Parathyroid adenoma (tissue), 2 donors: ENCODE measurements around the gene ARMC8.

Experiments
- H2AFZ ChIP-seq: fragments of 300-600 bp; sonication (generic); one replicate; pipeline ENCODE4 v1.7.0; 2017; ENCODE audit warnings: antibody characterized with exemption, mild to moderate bottlenecking
- H3K27ac ChIP-seq: fragments of 300-600 bp; sonication (generic); one replicate; pipeline ENCODE4 v1.7.0; 2017
- H3K27me3 ChIP-seq: fragments of 300-600 bp; sonication (generic); one replicate; pipeline ENCODE4 v1.7.0; 2017; ENCODE audit warnings: low read length; ENCODE audit not compliant: control insufficient read depth, insufficient read depth
- H3K36me3 ChIP-seq: fragments of 300-600 bp; sonication (generic); one replicate; pipeline ENCODE4 v1.7.0; 2017; ENCODE audit warnings: low read length; ENCODE audit not compliant: control insufficient read depth, insufficient read depth
- H3K4me1 ChIP-seq: fragments of 300-600 bp; sonication (generic); one replicate; pipeline ENCODE4 v1.7.0; 2017; ENCODE audit warnings: control low read depth
- H3K4me2 ChIP-seq: fragments of 300-600 bp; sonication (generic); one replicate; pipeline ENCODE4 v1.7.0; 2017; ENCODE audit warnings: low read length
- H3K4me3 ChIP-seq: fragments of 300-600 bp; sonication (generic); one replicate; pipeline ENCODE4 v1.7.0; 2017; ENCODE audit warnings: low read depth, low read length
- H3K79me2 ChIP-seq: fragments of 300-600 bp; sonication (generic); one replicate; pipeline ENCODE4 v1.7.0; 2017; ENCODE audit warnings: control low read depth
- H3K9ac ChIP-seq: fragments of 300-600 bp; sonication (generic); one replicate; pipeline ENCODE4 v1.7.0; 2017; ENCODE audit warnings: mild to moderate bottlenecking
- H3K9me3 ChIP-seq: fragments of 300-600 bp; sonication (generic); one replicate; pipeline ENCODE4 v1.7.0; 2017; ENCODE audit warnings: low read length; ENCODE audit not compliant: control insufficient read depth
- TF ChIP-seq, protein P1 (sequence below): fragments of 300-600 bp; sonication (generic); IDR thresholded peaks from one replicate; pipeline ENCODE4 v1.7.0; 2017; ENCODE audit warnings: antibody characterized with exemption, mild to moderate bottlenecking
- donor health status: primary hyperparathyroidism.

The ARMC8 gene

DNA sequence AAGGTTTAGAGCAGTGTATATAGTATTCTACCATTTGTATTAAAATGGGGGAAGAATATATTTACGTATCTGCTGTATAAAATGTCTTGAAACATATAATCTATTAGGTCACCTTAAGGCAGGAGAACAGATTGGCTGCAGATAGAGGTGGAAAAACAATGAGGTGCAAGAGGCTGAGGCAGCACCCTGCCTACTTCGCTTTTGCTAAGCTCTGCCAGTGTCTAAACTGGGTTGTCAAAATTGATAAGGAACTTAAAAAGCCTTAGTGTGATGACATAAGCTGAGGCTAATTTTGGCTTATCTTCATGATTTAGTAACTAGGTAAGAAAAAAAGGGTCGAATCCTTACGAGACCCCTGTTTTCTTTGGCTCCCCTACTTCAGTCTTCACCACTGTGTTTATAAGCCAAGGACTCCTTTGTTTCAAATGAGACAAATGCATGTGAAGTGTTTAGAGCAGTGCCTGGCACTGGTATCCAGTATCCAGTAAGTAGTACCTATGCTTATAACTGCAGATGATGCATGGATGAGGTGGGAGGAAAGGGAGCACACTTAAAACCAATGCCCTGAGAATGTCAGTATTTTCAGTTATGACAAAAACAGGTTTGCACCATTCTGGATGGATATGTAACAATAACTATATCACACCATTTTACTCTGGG is 45.7 kb downstream of the ARMC8 start:
- Histone ChIP-seq H3K9me3 (no peaks in the 10 kb centered on the region), H3K4me3 (no peak overlapping the region), H2AFZ (no peak overlapping the region), H3K9ac (no peak overlapping the region), H3K79me2 (no peaks in the 10 kb centered on the region), H3K4me1 (no peaks in the 10 kb centered on the region), H3K27me3 (no peaks in the 10 kb centered on the region), H3K27ac (no peak overlapping the region), H3K36me3 (no peaks in the 10 kb centered on the region), H3K4me2 (no peak overlapping the region)
- TF ChIP-seq, protein P1, sequence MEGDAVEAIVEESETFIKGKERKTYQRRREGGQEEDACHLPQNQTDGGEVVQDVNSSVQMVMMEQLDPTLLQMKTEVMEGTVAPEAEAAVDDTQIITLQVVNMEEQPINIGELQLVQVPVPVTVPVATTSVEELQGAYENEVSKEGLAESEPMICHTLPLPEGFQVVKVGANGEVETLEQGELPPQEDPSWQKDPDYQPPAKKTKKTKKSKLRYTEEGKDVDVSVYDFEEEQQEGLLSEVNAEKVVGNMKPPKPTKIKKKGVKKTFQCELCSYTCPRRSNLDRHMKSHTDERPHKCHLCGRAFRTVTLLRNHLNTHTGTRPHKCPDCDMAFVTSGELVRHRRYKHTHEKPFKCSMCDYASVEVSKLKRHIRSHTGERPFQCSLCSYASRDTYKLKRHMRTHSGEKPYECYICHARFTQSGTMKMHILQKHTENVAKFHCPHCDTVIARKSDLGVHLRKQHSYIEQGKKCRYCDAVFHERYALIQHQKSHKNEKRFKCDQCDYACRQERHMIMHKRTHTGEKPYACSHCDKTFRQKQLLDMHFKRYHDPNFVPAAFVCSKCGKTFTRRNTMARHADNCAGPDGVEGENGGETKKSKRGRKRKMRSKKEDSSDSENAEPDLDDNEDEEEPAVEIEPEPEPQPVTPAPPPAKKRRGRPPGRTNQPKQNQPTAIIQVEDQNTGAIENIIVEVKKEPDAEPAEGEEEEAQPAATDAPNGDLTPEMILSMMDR = no peak

DNA sequence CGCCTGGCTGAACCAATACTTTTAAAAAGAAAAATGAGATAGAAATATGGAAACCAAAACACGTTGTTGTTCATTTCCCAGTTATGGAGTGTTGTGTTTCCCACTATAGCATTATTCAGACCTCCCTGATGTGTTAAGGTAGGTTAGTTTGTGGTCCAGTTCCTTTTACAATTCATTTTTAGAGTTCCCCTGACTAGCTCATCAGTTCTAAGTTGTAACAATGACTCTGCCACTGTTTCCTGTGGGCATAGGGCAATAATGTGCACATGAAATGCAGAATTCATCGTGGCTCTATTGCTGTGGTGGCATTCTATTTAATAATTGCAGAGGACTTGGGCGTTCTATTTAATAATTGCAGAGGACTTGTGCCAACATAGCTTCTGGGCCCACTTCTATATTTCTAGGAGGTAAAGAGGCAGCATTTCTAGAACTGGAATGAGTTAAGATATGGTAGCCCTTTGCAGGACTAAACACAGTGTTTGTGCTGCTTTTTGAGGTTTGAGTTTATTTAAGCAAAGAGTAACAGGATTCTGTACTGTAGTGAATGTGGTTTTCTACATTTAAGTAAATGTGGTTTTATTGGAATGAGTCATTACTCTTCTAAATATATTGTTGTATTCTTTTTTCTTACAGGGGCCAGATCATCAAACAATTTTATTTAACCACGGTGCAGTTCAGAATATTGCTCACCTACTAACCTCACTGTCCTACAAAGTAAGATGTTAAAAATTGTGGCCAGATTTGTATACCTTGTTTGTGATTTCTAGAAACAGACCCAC is 47.5 kb downstream of the ARMC8 start:
- no peak overlapping the region for H3K9ac ChIP-seq
- H3K4me2 ChIP-seq = no peak overlapping the region
- no peaks in the 10 kb centered on the region for H3K4me1 ChIP-seq
- H3K36me3 ChIP-seq = no peaks in the 10 kb centered on the region
- H3K79me2 ChIP-seq = no peaks in the 10 kb centered on the region
- H3K9me3 ChIP-seq = no peaks in the 10 kb centered on the region
- H3K27ac ChIP-seq = no peak overlapping the region
- H3K4me3 ChIP-seq = no peak overlapping the region
- no peaks in the 10 kb centered on the region for H3K27me3 ChIP-seq
- TF ChIP-seq, protein P1 = no peak
- no peak overlapping the region for H2AFZ ChIP-seq

DNA sequence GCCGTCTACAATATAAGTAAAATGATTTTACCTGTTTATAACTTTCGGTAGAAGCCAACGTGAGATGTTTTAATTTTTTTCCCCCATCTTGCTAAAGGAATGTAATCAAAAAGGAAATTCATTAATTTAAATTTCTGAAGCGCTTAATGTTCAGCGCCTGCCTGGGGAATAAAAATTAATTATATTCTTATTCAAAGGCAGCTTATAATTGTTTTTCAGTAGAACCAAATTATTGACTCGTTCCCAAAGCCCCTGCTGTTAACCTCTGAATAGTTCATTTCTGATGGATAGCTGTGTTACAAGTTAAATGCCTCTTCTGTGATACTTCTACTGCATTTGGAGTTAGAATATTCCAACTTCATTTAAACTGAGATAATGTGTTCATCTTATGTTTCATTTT is 51.6 kb downstream of the ARMC8 start:
- no peak overlapping the region for H3K4me2 ChIP-seq
- no peak overlapping the region for H3K27ac ChIP-seq
- H3K4me1 ChIP-seq = no peaks in the 10 kb centered on the region
- TF ChIP-seq, protein P1 = no peak
- H2AFZ ChIP-seq = no peak overlapping the region
- H3K27me3 ChIP-seq = no peaks in the 10 kb centered on the region
- H3K36me3 ChIP-seq = no peaks in the 10 kb centered on the region
- no peak overlapping the region for H3K4me3 ChIP-seq
- no peaks in the 10 kb centered on the region for H3K79me2 ChIP-seq
- H3K9me3 ChIP-seq = no peaks in the 10 kb centered on the region
- H3K9ac ChIP-seq = no peak overlapping the region

DNA sequence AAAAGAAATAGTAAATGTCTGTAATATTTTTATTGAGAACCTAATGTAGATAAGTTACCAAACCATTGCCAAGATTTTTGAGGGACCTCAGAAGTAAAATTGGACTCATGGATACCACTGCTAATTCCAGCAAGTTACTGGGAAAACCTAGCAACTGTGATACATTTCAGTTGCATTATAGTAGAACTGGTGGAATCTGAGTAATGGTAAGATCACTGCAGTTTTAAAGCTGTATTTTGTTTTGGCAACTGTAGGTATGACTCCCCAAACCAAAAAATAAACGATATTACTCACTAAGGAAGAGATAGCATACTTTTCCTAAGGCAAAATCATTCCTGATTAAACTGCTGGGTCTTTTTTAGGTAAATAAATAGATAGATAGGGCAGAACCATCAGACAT is 54.0 kb downstream of the ARMC8 start:
- Histone ChIP-seq H3K4me1 (no peaks in the 10 kb centered on the region), H3K27ac (no peak overlapping the region), H3K27me3 (no peaks in the 10 kb centered on the region), H3K9ac (no peak overlapping the region), H3K9me3 (no peaks in the 10 kb centered on the region), H2AFZ (no peak overlapping the region), H3K4me2 (no peak overlapping the region), H3K79me2 (no peaks in the 10 kb centered on the region), H3K36me3 (no peaks in the 10 kb centered on the region), H3K4me3 (no peak overlapping the region)
- TF ChIP-seq, protein P1 = no peak
